ENCODE data around the gene UNC13C. TPM values are rescaled to one million over a fixed set of nuclear protein-coding genes. Genes with fewer than 3 reads are reported as not detected.

UNC13C gene
- polyA plus RNA-seq, 1 donor from 2014 or later = 4.0 TPM

DNA sequence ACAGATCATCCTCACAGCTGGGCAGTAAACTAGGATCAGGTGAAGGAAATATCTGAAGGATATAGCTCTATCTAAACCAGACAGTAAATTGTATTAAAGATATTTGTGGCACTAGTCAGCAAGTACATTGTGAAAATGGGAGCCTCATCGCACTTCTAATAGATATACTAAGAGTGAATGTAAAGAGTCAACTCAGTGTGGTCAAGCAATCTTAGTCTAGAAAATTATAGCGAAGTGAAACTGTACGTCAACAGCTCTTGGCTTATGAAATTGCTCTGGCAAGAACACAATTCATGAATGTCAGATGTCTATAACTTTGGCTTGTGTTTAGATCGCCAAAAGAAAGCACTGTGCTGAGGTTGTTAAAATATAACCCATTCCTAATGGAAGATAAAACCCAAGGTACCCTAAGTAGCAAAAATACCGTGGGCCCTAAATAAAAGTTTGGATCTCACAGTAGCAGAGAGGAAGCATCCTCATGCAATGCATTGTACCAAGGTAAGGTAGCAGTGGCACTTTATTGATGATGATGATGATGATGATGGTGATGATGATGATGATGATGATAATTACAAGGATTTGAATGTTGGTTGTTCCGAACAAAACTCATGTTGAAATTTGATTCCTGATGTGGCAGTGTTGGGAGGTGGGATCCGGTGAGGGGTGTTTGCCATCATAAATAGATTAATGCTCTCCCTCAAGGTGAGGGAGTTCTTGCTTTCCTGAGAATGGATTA lies 228.5 kb downstream of the UNC13C start:
- Histone ChIP-seq H3K79me2 (replicated peaks; ENCODE audit: insufficient read depth, low read length) (no peaks in the 10 kb centered on the region), H4K20me1 (ENCODE audit: insufficient read depth) (no peaks in the 10 kb centered on the region), H2AFZ (ENCODE audit: low read depth, low read length) (no peak overlapping the region), H3K4me3 (ENCODE audit: low read length) (no peak overlapping the region), H3K9me3 (ENCODE audit: low read length) (no peaks in the 10 kb centered on the region), H3K27me3 (ENCODE audit: insufficient read depth, low read depth, low read length) (no peaks in the 10 kb centered on the region), H3K4me2 (ENCODE audit: low read length) (no peak overlapping the region), H3K27ac (ENCODE audit: low read length) (no peak overlapping the region), H3F3A (ENCODE audit: insufficient read depth, low read length, poor library complexity, severe bottlenecking) (no peaks in the 10 kb centered on the region), H3K9me2 (ENCODE audit: insufficient read depth, low read length) (no peaks in the 10 kb centered on the region), H3K36me3 (ENCODE audit: insufficient read depth, low read length) (no peaks in the 10 kb centered on the region), H3K9ac (ENCODE audit: low read length) (no peak overlapping the region)
- TF ChIP-seq TAF1 (IDR thresholded peaks at IDR 0.05; ENCODE audit: low read depth) (no peak), EZH2 (IDR thresholded peaks at IDR 0.05; ENCODE audit: borderline replicate concordance, insufficient read depth, low read length, poor library complexity, severe bottlenecking) (no peak), EP300 (conservative IDR thresholded peaks at IDR 0.05; ENCODE audit: poor library complexity, severe bottlenecking) (no peak), POLR2AphosphoS5 (IDR thresholded peaks at IDR 0.05) (no peak), MXI1 (conservative IDR thresholded peaks at IDR 0.05; ENCODE audit: poor library complexity, severe bottlenecking) (no peak), RAD21 (conservative IDR thresholded peaks at IDR 0.05) (no peak), SMC3 (conservative IDR thresholded peaks at IDR 0.05; ENCODE audit: poor library complexity) (no peak)
- TF ChIP-seq, protein P1, sequence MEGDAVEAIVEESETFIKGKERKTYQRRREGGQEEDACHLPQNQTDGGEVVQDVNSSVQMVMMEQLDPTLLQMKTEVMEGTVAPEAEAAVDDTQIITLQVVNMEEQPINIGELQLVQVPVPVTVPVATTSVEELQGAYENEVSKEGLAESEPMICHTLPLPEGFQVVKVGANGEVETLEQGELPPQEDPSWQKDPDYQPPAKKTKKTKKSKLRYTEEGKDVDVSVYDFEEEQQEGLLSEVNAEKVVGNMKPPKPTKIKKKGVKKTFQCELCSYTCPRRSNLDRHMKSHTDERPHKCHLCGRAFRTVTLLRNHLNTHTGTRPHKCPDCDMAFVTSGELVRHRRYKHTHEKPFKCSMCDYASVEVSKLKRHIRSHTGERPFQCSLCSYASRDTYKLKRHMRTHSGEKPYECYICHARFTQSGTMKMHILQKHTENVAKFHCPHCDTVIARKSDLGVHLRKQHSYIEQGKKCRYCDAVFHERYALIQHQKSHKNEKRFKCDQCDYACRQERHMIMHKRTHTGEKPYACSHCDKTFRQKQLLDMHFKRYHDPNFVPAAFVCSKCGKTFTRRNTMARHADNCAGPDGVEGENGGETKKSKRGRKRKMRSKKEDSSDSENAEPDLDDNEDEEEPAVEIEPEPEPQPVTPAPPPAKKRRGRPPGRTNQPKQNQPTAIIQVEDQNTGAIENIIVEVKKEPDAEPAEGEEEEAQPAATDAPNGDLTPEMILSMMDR (IDR thresholded peaks at IDR 0.05; ENCODE audit: poor library complexity, severe bottlenecking) = no peak
- TF ChIP-seq, protein P2, sequence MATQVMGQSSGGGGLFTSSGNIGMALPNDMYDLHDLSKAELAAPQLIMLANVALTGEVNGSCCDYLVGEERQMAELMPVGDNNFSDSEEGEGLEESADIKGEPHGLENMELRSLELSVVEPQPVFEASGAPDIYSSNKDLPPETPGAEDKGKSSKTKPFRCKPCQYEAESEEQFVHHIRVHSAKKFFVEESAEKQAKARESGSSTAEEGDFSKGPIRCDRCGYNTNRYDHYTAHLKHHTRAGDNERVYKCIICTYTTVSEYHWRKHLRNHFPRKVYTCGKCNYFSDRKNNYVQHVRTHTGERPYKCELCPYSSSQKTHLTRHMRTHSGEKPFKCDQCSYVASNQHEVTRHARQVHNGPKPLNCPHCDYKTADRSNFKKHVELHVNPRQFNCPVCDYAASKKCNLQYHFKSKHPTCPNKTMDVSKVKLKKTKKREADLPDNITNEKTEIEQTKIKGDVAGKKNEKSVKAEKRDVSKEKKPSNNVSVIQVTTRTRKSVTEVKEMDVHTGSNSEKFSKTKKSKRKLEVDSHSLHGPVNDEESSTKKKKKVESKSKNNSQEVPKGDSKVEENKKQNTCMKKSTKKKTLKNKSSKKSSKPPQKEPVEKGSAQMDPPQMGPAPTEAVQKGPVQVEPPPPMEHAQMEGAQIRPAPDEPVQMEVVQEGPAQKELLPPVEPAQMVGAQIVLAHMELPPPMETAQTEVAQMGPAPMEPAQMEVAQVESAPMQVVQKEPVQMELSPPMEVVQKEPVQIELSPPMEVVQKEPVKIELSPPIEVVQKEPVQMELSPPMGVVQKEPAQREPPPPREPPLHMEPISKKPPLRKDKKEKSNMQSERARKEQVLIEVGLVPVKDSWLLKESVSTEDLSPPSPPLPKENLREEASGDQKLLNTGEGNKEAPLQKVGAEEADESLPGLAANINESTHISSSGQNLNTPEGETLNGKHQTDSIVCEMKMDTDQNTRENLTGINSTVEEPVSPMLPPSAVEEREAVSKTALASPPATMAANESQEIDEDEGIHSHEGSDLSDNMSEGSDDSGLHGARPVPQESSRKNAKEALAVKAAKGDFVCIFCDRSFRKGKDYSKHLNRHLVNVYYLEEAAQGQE (IDR thresholded peaks at IDR 0.05; ENCODE audit: borderline replicate concordance) = no peak

DNA sequence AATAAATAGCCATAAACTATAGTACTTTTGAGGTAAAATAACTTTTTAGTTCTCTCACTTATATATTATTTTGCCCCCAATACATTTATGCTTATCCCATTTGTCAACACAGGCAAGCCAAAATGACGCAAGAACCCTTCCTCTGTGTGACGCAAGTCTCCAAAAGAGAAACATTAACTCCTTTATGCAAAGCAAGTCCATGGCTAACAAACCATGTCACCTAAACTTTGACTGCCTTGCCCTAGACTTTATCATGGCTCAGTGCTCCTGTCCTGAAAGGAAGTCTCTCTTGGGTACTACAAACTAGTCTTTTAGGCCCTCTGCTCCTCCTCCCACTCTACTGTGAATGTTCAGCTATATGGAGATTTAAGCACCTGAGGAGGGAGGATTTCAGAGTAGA lies 230.5 kb downstream of the UNC13C start:
- H3K4me3 ChIP-seq (ENCODE audit: low read length) = no peak overlapping the region
- no peaks in the 10 kb centered on the region for H3K79me2 ChIP-seq (replicated peaks; ENCODE audit: insufficient read depth, low read length)
- H4K20me1 ChIP-seq (ENCODE audit: insufficient read depth) = no peaks in the 10 kb centered on the region
- no peaks in the 10 kb centered on the region for H3K9me3 ChIP-seq (ENCODE audit: low read length)
- H3K9ac ChIP-seq (ENCODE audit: low read length) = no peak overlapping the region
- no peak overlapping the region for H3K27ac ChIP-seq (ENCODE audit: low read length)
- H3K27me3 ChIP-seq (ENCODE audit: insufficient read depth, low read depth, low read length) = no peaks in the 10 kb centered on the region
- H3K36me3 ChIP-seq (ENCODE audit: insufficient read depth, low read length) = no peaks in the 10 kb centered on the region
- no peaks in the 10 kb centered on the region for H3K9me2 ChIP-seq (ENCODE audit: insufficient read depth, low read length)
- H3F3A ChIP-seq (ENCODE audit: insufficient read depth, low read length, poor library complexity, severe bottlenecking) = no peaks in the 10 kb centered on the region
- H2AFZ ChIP-seq (ENCODE audit: low read depth, low read length) = no peak overlapping the region
- no peak overlapping the region for H3K4me2 ChIP-seq (ENCODE audit: low read length)
- TF ChIP-seq, protein P1 (IDR thresholded peaks at IDR 0.05; ENCODE audit: poor library complexity, severe bottlenecking) = no peak
- TF ChIP-seq POLR2AphosphoS5 (IDR thresholded peaks at IDR 0.05) = no peak
- TF ChIP-seq EZH2 (IDR thresholded peaks at IDR 0.05; ENCODE audit: borderline replicate concordance, insufficient read depth, low read length, poor library complexity, severe bottlenecking) = no peak
- no peak for TF ChIP-seq SMC3 (conservative IDR thresholded peaks at IDR 0.05; ENCODE audit: poor library complexity)
- TF ChIP-seq TAF1 (IDR thresholded peaks at IDR 0.05; ENCODE audit: low read depth) = no peak
- TF ChIP-seq MXI1 (conservative IDR thresholded peaks at IDR 0.05; ENCODE audit: poor library complexity, severe bottlenecking) = no peak
- TF ChIP-seq, protein P2 (IDR thresholded peaks at IDR 0.05; ENCODE audit: borderline replicate concordance) = no peak
- no peak for TF ChIP-seq EP300 (conservative IDR thresholded peaks at IDR 0.05; ENCODE audit: poor library complexity, severe bottlenecking)
- no peak for TF ChIP-seq RAD21 (conservative IDR thresholded peaks at IDR 0.05)

Measured in neural cell (in vitro differentiated cells).